HUES64 (cell line): ENCODE results near the gene CGB2.
"Not testable (repeated sequence)": the region's sequence is repeated elsewhere in the genome, so short reads cannot be mapped to it uniquely, and the experiment has no call there.

Experiments
- H3K27ac ChIP-seq: 2 replicates; pipeline ENCODE4 v1.7.0; 2013; ENCODE audit warnings: low read depth, low read length, inconsistent platforms
- H3K27me3 ChIP-seq: 2 replicates; pipeline ENCODE4 v1.6.1; 2013; ENCODE audit warnings: mild to moderate bottlenecking, low read length; ENCODE audit not compliant: insufficient read depth
- H3K36me3 ChIP-seq: 2 replicates; pipeline ENCODE4 v1.6.1; 2013; ENCODE audit warnings: mild to moderate bottlenecking, low read length; ENCODE audit not compliant: insufficient read depth
- H3K4me1 ChIP-seq: 2 replicates; pipeline ENCODE4 v1.6.1; 2013; ENCODE audit warnings: mild to moderate bottlenecking, low read length, moderate library complexity; ENCODE audit not compliant: insufficient read depth
- H3K4me3 ChIP-seq: 2 replicates; pipeline ENCODE4 v1.5.1; 2013; ENCODE audit warnings: mild to moderate bottlenecking, low read length, moderate library complexity
- H3K9ac ChIP-seq: 2 replicates; pipeline ENCODE4 v1.6.1; 2013; ENCODE audit warnings: mild to moderate bottlenecking, low read depth, low read length
- H3K9me3 ChIP-seq: 2 replicates; pipeline ENCODE4 v1.6.1; 2013; ENCODE audit warnings: low read depth, low read length; ENCODE audit not compliant: insufficient read depth
- WGBS: fragments of 150-250, 120-280 bp; methylation state at CpG from one replicate; pipeline ENCODE4 v1.1.7; 2013; ENCODE audit warnings: missing lambda C conversion rate; 5-methylcytosine and 5-hydroxymethylcytosine counted together

CGB2 gene

DNA sequence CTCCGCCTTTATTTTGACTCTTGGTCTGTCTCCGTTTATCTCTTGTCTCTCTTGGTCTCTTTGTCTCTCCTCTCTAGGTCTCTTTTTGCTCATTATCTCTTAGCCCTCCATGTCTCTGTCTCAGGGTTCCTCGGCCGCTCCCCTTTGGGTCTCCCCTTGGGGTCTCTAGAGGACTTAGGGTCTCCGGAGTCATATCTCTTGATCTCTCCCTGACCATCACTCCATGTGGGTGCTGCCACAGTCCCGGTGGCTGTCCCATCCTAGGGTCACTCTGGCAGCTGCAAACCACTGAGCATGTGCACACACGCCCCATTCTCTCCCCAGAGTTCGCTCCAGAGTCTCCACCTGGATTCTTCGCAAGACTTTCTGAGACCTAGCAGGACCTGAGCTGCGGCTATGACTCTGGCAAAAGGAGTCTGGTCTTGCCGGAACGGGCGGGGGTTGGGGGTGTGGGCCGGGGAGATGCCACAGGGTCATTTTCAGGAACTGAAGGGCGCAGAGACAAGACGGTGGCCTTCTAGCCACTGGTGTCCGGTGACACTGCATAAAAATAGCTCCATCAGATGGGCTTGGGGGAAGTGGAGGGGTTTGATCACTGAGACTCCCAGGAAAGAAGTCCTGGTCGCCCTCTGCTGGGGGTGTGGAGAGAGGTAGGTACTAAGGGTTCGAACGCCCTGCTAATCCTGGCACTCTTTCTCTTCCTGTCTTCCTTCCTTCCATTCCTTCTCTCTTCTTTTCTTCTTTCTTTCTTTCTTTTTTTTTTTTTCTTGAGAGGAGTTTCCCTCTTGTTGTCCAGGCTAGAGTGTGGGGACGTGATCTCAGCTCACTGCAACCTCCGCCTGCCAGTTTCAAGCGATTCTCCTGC, 42.1 kb downstream of the CGB2 start:
- no peaks in the 10 kb centered on the region for H3K9me3 ChIP-seq
- H3K9ac ChIP-seq, result no peak overlapping the region
- H3K36me3 ChIP-seq, result no peaks in the 10 kb centered on the region
- no peak overlapping the region for H3K4me3 ChIP-seq
- peaks cover 58% of the 10 kb centered on the region for H3K27me3 ChIP-seq
- H3K4me1 ChIP-seq, result no peaks in the 10 kb centered on the region
- no peak overlapping the region for H3K27ac ChIP-seq
- 79% methylated on average over 21 of the region's 23 CpGs for WGBS

DNA sequence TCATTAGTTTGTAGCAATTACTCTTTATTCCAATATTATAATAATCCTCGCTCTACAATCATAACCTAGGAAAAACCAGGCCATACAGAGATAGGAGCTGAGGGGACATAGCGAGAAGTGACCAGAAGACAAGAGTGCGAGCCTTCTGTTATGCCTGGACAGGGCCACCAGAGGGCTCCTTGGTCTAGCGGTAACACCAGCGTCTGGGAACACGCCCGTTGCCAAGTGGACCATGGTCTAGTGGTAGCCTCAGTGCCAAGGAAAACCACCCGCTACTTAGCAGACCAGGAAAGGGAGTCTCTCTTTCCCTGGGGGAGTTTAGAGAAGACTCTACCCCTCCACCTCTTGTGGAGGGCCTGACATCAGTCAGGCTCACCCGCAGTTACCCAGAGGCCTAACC, 43.2 kb downstream of the CGB2 start:
- WGBS, result 25% methylated on average over 7 of the region's 9 CpGs

DNA sequence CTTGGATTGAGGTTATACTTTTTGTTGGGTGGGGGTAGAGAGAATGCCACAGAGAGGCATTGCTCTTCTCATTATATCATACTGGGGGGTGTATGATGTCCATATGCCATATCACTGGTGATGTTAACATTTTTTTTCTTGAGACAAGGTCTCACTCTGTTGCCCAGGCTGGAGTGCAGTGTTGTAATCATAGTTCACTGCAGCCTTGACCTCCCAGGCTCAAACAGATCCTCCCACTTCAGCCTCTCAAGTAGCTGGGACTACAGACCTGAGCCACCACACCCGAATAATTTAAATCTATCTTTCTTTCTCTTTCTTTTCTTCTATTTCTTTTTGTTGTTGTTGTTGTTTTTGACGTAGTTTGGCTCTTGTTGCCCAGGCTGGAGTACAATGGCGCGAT, 48.7 kb downstream of the CGB2 start:
- H3K27ac ChIP-seq, result no peak overlapping the region
- 90% methylated on average over 3 of the region's 4 CpGs for WGBS
- no peak overlapping the region for H3K9ac ChIP-seq
- no peaks in the 10 kb centered on the region for H3K36me3 ChIP-seq
- 0 out of 2 replicates have a peak, but pooled peaks cover 4% of the 10 kb centered on the region for H3K27me3 ChIP-seq
- no peaks in the 10 kb centered on the region for H3K4me1 ChIP-seq
- no peak overlapping the region for H3K4me3 ChIP-seq
- no peaks in the 10 kb centered on the region for H3K9me3 ChIP-seq

More for the DNA sequence above, 43.2 kb downstream of the CGB2 start:
- not testable (repeated sequence) for H3K9ac ChIP-seq, H3K4me1 ChIP-seq, H3K4me3 ChIP-seq, H3K9me3 ChIP-seq, H3K27ac ChIP-seq, H3K36me3 ChIP-seq
- H3K27me3 ChIP-seq, result peaks cover 47% of the 10 kb centered on the region

DNA sequence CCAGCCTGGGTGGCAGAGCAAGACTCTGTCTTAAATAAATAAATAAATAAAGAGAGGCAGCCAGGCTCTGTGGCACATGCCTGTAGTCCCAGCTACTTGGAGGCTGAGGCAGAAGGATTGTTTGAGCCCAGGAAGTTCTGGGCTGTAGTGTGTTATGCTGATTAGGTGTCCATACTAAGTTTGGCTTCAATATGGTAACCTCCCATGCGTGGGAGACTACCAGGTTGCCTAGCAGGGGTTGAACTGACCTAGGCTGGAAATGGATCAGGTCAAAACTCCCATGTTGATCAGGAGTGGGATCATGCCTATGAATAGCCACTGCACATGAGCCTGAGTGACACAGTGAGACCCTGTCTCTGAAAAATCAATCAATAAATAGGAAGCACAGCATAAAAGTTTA, 49.6 kb downstream of the CGB2 start:
- peaks cover 1% of the 10 kb centered on the region; the same call in 1 of the 2 replicates for H3K36me3 ChIP-seq
- WGBS, result 80% methylated on average over 1 of the region's 1 CpG

More for the DNA sequence above, 49.6 kb downstream of the CGB2 start:
- Histone ChIP-seq H3K4me1 (peaks cover 1% of the 10 kb centered on the region), H3K4me3 (no peak overlapping the region), H3K27ac (no peak overlapping the region), H3K27me3 (0 out of 2 replicates have a peak, but pooled peaks cover 4% of the 10 kb centered on the region), H3K9ac (no peak overlapping the region), H3K9me3 (no peaks in the 10 kb centered on the region)
